Measurements from ENCODE around the gene SAYSD1.

- TF ChIP-seq POLR2A (IDR thresholded peaks at IDR 0.05) (no peak), CTCF (IDR thresholded peaks at IDR 0.05) (no peak)
Observed at GRCh38 chr6:39055661-39056060, 59.3 kb downstream of the SAYSD1 start.

Measured in upper lobe of left lung (tissue), 4 donors.